HG03457 (cell line): ENCODE measurements around the gene ALDH5A1.

ENCODE experiments used
- ATAC-seq: cut with Tn5 transposase; IDR thresholded peaks from one replicate; pipeline ENCODE4 v1.9.1; 2021; ENCODE audit warnings: moderate number of reproducible peaks; ENCODE audit not compliant: unreplicated experiment

The ALDH5A1 gene

DNA sequence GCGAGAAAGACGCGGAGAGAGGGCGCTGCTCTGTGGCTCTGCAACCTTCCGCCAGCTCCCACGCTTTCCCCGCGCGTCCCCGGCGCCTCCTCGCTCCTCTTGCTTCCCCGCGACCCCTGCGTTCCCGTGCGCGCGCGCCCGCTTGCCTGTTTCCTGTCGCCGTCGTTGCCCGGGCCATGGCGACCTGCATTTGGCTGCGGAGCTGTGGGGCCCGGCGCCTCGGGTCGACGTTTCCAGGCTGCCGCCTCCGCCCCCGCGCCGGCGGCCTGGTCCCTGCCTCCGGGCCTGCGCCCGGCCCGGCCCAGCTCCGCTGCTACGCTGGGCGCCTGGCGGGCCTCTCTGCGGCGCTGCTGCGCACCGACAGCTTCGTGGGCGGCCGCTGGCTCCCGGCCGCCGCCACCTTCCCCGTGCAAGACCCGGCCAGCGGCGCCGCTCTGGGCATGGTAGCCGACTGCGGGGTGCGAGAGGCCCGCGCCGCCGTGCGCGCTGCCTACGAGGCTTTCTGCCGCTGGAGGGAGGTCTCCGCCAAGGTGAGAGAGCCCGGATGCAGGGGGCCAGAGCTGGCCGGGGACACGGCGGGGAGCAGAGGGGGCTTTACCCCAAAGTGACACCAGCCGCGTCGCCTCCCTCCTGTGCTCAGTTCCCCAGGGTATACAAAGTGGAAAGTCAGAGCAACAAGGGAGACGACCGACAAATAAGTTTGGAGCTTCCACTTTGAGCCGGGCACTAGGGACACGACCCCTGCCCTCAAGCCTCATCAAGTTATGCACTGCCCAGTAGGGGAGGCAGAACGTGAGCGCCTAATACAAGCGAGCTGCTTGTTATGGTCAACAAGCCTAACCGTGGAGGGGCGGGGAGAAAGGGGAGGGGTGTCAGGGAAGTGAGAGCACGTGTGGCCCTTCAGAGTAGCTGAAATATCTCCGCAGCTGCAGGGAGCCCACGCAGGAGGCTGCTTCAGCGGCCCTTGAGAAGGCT, at the start of gene ALDH5A1:
TSS of gene ALDH5A1 (plus strand) at position 149 of the 975 bp plus-strand sequence. CDS start at position 177, 28 bp downstream.
- ATAC-seq = peak; percentile 68

DNA sequence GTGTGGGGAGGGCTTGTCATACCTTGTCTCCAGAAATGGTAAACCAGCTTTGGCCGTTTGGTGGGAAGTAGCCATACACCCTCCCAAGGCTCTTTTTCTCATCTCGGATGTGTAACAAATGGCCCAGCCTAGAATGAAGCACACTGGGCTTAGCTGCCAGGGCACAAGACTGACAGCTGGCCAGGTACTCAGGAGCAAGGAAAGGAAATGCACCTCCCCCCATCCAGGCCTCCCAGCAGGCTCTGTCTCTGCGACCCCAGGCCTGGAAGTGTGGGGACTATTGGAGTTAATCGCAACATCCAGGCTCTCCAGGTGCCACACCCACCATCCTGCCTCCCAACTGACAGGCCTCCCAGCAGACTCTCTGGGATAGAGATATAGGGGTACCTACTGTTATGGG, 49.1 kb upstream of the ALDH5A1 start:
- ATAC-seq = no peak

DNA sequence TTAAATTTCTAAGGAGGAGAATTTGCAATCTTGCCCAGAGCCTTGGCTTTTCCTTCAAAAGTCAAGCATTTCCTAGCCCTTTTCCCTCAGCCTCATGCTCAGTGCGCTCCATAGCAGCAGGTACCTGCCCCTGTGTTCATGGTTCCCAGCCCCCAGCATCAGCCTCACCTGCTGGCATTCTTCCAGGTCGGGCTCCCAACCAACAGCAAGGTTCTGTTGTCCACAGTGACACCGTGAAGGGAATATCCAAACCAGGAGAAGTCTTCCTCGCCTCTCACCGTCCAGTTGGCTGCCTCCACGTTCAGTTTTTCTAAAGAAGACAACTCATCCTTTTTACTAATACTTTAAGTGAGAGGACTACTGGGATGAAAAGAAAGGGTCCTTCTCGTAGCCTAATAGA, 48.1 kb upstream of the ALDH5A1 start:
- no peak for ATAC-seq

DNA sequence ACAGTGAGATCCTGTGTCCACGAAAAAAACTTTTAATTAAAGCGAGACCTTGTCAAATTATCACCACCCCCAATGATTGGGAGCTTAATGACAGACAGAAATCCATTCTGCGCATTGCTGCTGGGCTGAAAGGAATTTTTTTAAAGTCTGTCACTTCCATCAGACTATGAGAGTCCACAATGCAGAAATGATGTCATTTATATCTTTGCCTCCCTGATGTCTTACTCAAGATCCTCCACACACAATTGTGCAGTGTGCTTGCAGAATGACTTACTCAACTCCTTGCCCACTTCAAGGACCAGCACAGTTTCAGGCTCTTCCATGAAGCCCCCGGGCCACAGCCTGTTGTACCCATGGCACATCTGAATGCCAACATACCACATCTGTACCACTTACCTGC, 46.4 kb upstream of the ALDH5A1 start:
- ATAC-seq = no peak

DNA sequence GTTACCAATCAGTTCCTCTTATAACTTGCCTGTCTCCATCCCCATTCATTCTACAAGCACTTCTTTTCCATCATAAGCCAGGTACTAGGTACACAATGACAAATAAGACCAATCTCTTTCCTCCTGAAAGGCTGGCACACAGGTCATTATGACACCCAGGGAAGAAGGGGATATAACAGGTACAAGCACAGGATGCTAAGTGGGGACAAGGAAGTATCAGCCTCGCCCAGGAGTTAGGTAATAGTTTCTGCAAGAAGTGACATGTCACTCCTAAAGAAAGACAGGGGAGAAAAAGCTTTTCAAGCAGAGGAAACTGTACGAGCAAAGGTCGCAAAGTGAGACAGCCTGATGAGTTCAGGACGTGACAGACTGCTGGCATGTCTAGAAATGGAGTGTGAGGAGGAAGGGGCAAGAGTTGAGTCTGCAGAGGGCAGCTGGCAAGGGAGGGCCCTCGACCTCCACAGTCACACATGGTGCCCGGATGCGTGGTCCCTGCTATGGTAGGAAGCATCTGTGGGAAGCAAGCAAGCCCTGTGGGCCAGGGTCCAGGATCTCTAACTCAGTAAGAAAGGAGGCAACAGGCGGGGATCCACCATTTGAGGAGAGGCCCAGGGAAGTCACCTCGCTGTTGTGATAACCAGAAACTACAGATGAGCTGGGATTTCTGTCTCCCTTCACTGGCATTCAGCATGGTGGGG, 45.8 kb upstream of the ALDH5A1 start:
- ATAC-seq = no peak

DNA sequence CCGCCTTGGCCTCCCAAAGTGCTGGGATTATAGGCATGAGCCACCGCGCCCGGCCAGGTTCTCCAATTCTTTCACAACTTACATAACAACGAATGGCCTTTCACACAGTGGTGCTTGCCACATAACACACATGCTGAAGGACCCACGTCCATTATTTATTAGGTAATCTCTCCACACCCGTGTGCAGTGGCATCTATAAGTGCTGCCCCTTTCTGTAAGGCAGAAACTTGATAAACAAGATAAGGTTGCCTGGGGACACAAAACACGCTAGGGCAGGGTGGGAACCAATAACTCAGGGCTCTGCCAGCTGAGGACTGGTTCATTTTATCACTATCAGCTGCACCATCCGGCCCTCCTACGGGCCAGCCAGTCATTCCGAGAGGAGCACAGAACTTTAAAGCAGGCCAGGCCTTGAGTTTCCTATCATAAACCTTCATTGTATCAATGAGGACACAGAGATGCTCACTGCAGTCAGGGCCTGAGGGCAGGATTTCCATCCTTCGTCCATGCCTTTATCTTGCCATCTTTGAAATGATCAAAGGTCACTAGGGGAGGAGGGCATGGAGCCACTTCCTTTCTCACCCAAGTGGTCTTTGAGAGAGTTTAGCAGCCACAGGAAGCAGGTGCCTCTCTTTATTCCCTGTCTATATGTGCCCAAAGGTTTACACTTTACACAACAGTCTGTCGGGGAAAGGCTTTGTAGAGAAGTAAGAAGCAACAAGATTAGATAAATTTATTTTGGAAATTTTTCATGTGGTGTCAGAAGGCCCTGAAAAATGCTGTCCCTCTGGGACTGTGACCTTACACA, 43.0 kb upstream of the ALDH5A1 start:
- ATAC-seq = no peak

DNA sequence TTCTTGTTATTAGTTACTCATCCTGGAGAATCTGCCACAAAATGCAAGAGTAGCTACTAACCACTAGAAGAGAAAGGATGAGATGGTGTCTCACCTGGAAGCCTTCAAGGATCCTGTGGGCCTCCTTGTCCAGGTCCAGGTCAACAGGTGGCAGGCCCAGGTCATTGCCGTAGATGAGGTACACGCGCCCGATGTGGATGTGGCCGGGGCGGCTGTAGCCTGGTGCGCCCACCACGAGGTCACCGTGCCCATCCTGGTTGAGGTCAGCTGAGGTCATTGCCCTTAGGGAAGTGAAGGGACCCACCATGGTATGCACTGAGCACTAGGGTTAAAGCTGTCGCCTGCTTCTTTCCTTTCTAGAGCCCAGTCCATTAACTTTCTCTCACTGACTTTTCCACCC, 40.8 kb upstream of the ALDH5A1 start:
- no peak for ATAC-seq

DNA sequence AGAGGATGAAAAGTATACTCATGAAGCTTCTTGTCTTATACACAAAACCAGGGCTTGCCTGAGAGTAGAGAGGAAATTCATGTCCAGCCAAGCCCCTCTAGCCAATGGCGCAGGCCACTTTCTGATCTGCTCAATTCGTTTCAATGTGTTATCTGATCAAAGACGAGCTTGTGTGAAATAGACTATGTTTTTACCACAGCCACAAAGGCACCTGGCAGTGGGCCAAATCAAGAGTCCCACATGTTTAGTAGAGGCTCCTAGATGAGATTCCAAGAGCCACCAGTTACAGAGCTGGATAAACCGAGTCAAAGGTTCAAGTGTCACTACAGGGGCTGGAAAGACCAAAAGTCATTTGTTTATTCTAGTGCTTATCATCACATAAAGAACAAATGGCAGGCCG, 40.3 kb upstream of the ALDH5A1 start:
- ATAC-seq = no peak

DNA sequence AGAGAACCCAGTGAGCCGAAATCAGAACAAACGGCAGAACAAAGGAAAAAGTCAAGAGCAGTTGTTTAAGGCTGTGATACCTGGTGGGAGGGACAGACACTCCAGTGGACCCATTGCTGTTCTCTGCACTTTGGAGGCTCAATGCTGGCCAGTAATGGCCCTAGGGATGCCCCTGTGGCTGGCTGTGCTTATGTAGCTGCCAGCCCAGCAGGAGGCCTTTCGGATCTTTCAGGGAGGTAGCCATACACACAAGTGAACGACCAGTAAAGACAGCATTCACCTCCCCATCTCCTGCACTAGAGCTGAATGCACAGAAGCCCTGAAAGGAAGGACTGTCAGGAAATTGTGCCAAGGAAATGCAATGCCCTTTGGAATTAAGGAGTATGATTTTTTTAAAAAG, 39.7 kb upstream of the ALDH5A1 start:
- ATAC-seq = no peak

DNA sequence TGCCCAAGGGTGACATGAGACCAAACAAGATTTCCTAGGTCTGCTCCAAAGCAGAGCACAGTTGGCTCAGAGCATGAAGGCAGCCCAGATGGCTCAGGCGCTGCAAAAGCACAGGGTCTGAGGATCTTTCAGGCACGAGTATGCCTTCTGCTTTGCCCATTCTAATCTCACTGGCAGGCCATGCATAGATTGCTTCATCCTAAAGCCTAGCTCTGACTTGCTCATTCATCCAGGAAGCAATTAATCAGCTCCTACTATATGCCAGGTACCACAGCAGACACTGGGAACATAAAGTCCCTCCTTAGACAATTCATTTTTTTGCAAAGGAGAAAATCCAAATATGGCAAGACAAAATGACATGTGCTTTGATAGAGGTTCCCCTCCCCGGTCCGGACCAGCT, 36.6 kb upstream of the ALDH5A1 start:
- no peak for ATAC-seq

DNA sequence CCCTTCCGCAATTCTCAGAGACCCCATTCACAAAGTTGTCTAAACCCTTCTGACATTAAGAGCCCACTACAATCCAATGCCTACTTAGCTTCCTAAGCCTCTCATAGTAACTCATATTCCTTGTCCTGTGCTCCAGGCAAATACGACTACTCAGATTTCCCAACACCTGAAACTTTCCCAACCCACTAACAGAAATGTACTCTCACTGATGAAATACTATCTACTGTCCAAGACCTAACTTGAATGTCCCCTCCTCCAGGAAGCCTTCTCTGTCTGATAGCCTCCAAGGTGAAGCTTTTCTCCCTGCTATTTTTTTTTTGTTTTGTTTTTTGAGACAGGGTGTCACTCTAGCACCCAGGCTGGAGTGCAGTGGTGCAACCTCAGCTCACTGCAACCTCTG, 35.8 kb upstream of the ALDH5A1 start:
- no peak for ATAC-seq

DNA sequence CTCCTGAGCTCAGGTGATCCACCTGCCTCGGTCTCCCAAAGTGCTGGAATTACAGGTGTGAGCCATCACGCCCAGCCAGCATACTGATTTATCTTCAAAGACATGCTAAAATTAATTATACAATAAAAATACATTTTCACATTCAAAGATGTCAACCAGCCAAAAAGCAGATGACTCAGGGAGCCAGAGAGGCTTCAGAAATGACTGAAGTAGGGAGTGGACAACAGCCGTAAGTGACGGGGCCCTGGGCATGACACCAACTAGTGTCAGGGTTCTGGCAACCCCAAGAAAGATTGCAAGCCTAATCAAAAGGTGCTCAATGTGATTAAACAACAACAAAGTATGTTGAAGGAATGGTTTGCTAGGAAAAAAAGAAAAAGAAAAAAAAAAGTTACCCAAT, 33.8 kb upstream of the ALDH5A1 start:
- ATAC-seq = no peak

DNA sequence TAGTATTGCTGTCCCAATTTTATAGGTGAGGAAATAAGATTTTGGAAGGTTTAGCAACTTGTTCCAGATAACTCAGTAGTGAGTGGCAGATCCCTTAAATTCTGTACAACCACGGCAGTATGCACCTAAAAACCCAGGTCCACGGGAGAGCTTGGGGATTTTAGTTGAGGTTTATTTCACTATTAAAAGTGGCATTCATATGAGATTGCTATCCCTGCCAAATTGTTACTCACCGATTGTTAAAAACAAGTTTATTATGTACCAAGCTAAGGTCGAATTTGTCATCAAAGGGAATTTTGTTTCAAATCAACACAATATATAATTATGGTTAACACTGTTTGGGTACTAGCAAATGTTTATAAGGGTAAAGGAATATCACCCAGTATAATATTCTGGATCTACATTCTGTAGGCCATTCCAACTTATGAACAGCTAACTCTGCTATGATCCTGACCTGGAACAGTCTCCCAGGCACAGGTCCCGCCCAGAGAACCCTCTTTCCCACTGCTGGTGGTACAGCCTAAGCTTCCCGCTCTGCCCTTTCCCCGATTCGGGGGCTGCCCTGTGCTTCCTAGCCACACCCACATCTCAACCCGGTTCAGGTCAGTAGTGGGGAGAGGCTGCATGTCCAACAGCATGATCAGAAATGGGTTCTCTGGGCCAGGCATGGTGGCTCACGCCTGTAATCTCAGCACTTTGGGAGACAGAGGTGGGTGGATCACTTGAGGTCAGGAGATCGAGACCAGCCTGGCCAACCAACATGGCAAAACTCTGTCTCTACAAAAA, 30.3 kb upstream of the ALDH5A1 start:
- ATAC-seq = no peak

DNA sequence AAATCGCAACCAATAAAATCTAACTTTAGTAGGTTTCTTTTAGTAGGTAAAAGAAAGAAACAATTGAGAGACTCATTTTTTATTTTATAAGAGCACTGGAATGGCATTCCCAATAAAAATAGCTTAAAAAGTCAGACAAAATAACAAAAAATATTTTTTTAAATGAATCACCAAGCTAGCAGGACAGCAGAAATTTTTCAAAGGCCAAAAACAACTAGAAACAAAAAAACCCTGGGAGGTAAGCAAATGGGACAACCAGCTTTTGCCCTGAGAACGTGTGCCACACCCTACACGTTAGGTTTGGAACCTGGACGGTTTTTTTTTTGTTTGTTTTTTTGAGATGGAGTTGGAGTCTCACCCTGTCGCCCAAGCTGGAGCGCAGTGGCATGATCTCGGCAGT, 25.0 kb upstream of the ALDH5A1 start:
- ATAC-seq = no peak

DNA sequence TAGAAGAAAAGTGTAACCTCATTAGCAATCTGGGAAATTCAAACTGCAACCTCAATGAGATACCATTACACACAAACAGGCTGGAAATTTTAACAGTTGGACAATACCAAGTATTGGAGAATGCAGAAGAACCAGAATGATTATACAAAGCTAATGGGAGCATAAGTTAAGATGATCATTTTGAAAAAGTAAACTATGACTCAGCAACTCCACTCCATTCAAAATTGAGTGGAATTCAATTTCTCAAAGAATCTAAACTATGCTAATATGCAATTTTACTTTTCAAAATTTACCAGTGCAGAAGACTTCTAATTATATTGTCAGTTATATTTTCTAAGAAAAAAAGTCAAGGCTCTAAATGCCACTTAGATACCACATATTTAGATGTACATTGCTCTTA, 22.6 kb upstream of the ALDH5A1 start:
- ATAC-seq = no peak

DNA sequence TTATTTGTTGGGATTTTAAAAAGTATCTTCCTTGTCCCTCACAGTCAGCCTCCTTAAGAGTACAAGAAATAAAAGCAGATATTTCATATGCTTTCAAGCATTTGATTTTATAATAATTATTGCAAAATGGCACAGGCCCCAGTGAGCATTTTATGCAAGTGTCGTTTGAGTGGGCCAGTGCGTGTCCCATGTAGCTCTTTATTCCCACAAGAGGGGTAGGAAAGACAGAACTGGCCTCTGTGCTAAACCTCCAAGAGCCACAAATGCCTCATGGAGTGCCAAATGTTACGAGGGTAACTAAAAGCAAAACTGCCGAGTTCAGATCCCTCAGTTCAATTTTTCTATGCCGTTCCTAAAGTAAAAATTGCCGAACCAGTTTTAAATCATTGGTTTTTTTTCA, 18.1 kb upstream of the ALDH5A1 start:
- ATAC-seq = no peak

DNA sequence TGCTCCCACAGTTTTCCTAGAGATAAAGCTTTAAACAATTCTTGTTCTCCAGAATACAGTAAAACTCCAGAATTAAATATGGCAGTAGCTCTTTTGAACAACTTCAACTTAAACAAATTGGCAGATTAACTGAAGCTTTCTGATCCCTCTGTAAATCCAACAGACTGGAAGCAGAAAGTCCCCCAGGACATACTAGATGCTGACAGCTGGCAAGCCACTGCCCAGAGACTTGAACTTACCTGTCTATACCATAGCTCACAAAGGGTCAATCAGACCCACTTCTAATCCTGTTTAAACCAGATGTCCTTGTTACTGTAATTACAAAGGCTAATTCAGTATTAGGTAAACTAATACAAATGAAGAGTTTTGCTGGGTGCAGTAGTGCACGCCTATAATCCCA, 17.7 kb upstream of the ALDH5A1 start:
- ATAC-seq = no peak

DNA sequence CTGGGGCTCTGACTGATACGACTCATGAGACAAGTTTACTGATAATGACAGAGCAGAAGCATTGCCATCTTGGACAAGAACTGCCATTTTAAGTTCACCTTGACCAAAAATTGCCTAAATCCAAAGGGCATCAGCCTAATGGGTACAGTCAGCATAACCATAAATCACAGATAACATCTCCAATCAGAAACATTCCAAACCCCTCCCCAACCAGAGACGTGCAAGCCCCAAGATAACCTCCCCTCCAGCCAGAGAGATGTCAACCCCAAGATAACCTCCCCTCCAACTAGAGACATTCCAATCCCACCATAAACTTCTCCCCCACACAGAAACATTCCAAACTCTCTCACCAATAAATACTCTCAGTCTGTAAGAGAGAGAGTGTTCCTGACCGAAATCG, 15.9 kb upstream of the ALDH5A1 start:
- ATAC-seq = no peak

DNA sequence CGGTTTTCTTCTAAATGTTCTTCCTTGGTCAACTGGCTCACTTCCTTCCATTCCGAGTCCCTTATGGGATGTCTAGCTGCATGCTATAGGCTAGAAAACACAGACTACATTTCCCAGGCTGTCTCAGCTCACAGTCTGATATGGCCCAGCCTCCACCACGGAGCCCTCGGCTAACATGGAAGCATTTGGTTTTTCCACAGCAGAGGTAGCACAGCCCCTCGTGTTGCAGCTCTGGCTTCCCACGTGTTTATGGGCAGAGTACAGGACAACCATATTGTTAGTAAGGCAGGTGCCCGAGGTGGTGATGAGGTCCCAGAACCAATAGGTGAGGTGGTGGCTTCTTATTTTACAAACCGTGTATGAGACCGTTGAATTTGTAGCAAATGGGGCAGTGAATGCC, 14.1 kb upstream of the ALDH5A1 start:
- no peak for ATAC-seq

DNA sequence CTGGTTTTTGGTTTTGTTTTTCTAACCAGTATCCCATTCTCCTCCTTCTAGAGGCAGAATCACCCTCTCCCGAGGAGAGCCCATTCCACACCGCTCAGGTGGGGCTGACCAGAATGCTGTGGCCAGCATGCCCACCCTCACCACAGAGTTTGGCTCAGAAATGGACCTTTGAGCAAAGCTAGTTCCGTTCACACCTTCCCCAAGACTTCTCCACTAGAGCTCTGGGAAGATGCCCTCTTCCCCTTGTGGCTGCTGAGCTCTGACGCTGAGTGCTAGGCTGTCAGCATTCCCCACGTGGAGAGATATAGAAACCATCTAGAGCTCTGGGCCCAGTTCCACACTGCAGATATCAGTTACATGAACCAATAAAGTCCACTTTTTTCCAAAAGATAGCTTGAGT, 13.3 kb upstream of the ALDH5A1 start:
- no peak for ATAC-seq
